Central memory CD4-positive, alpha-beta T cell (primary cell): Measurements from ENCODE around the gene RIMBP2.

ENCODE experiments used
- DNase-seq: peaks from one replicate; pipeline ENCODE4 v3.0.0; 2022

The RIMBP2 gene

GRCh38 chr12:130479401-130480125 is 236.5 kb downstream of the RIMBP2 start:
- DNase-seq: no peak

- no peak for DNase-seq
Observed at GRCh38 chr12:130478786-130479185, 237.3 kb downstream of the RIMBP2 start.

GRCh38 chr12:130477701-130478100 is 238.4 kb downstream of the RIMBP2 start:
- no peak for DNase-seq

- no peak for DNase-seq
Observed at GRCh38 chr12:130477266-130477665, 238.8 kb downstream of the RIMBP2 start.

GRCh38 chr12:130476451-130477135 is 239.5 kb downstream of the RIMBP2 start:
- DNase-seq: no peak

GRCh38 chr12:130474599-130475269 is 241.4 kb downstream of the RIMBP2 start:
- DNase-seq: no peak

GRCh38 chr12:130473266-130473665 is 242.8 kb downstream of the RIMBP2 start:
- DNase-seq: no peak

- no peak for DNase-seq
Observed at GRCh38 chr12:130470969-130471368, 245.1 kb downstream of the RIMBP2 start.

GRCh38 chr12:130469552-130469951 is 246.5 kb downstream of the RIMBP2 start:
- DNase-seq: no peak

GRCh38 chr12:130468700-130469245 is 247.3 kb downstream of the RIMBP2 start:
- DNase-seq: no peak

- no peak for DNase-seq
Observed at GRCh38 chr12:130468186-130468585, 247.9 kb downstream of the RIMBP2 start.

GRCh38 chr12:130465626-130466025 is 250.5 kb downstream of the RIMBP2 start:
- no peak for DNase-seq

- no peak for DNase-seq
Observed at GRCh38 chr12:130465046-130465445, 251.1 kb downstream of the RIMBP2 start.

- no peak for DNase-seq
Observed at GRCh38 chr12:130463818-130464670, 252.1 kb downstream of the RIMBP2 start.

- no peak for DNase-seq
Observed at GRCh38 chr12:130463275-130463658, 252.8 kb downstream of the RIMBP2 start.

- no peak for DNase-seq
Observed at GRCh38 chr12:130462558-130463274, 253.4 kb downstream of the RIMBP2 start.

- DNase-seq: no peak
Observed at GRCh38 chr12:130461839-130462557, 254.1 kb downstream of the RIMBP2 start.

- no peak for DNase-seq
Observed at GRCh38 chr12:130461447-130461815, 254.7 kb downstream of the RIMBP2 start.

- DNase-seq: no peak
Observed at GRCh38 chr12:130460611-130461446, 255.3 kb downstream of the RIMBP2 start.

GRCh38 chr12:130459916-130460315 is 256.2 kb downstream of the RIMBP2 start:
- no peak for DNase-seq
